Urothelium cell line (cell line): Measurements from ENCODE around the gene SLC10A7.

Experiments used
- DNase-seq: peaks from one replicate; pipeline ENCODE4 v3.0.0; 2011; ENCODE audit warnings: low spot score, mixed read lengths
- FAIRE-seq: peaks from 2 replicates; lab custom pipeline; 2011; peaks lifted over from hg19 to GRCh38; lab: Jason Lieb, UNC

SLC10A7 gene

DNA sequence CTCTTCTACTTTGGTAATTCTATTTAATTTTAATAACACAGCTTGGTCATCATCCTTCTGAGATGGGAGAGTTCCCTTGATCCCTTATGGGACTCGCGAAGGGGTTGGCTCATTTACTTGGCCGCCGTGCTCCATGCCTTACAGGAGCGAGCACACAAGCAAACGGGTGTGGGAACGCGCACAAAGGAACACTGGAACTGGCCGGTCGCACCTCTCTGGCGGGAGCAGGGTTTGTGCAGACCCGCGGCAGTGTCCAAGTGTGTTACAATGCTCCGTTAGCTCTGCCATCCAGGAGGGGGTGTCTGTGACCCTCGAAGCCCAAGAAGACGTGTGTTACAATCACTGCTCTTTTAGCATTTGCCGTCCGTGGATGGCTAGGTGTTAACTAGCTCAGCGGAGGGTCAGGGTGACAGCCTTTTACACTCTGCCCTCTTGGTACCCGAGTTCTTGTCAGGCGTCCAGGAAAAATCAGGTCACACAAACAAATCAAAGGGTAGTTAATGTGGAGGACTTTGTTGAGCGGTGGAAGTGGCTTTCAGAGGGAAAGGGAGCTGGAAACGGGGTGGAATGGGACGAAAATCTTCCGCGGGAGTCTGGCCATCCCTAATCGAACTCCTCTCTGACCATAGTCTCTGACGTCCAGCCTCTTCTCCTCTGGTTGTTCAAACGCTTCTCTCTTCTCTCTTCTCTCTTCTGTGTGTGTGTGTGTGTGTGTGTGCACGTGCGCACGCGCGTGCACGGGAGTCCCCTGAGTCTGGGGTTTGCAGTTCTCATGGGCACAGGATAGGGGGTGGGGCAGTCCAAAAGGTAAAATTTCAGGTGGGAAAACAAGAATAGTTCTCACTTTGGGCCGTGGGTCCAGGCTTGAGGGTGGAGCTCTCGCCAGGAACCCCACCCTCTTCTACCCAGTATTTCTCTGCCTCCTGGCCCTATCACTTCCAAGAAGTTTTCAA, 76.3 kb downstream of the SLC10A7 start:
- FAIRE-seq (no peak), DNase-seq (no peak)

DNA sequence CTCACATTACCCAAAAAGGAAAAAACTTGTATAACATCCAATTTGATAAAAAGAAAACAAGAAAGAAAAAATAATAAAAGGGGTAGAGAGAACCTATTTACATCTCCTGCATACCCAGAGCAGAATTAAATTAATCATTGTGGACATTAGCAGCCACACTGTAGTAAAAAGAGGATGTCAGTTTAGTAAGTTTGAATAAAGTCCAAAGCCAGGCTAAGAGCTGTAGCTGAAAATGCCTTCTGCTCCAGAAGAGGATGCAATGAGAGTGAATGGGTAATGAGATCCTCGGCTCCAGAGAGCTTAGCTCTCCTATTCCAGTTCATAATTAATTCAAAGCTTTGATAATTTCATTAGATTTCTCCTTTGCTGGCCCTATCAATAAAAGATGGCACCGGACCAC, 78.2 kb downstream of the SLC10A7 start:
- FAIRE-seq (no peak), DNase-seq (no peak)

DNA sequence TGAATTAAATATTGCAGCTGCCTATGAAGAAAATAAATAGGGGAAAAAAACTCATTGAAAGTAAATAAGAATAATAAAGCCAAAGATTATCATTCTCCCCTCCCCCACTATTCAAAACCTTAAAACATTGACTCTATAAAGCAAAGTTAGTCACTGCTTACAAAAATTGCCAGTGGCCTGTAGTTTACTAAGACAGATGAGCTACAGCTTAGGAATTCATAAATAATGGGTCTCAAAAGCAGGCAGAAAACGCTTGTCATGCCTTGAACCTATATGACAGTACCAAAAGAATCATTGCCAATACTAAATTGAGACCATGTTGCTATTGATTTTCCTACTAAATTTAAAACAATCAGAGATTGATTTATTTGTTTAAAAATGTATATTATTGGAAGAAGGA, 78.9 kb downstream of the SLC10A7 start:
- no peak for FAIRE-seq
- no peak for DNase-seq

DNA sequence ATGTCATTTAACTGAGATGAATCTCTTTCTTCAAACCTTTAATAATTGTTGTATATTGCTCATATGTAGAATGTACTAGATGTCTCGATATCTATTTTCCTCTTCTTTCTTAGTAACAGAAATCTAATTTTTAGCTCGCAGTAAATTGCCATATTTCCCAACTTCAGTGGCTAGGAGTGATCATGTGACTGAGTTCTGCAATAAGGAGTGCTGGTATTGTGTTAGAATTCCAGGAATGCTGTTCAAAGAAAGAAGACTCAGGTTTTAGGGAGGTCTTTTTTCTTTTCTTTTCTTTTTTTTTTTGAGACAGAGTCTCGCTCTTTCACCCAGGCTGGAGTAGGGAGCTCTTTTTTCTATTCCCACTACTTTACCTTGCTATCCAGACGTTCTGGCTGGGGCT, 81.7 kb downstream of the SLC10A7 start:
- no peak for FAIRE-seq

DNA sequence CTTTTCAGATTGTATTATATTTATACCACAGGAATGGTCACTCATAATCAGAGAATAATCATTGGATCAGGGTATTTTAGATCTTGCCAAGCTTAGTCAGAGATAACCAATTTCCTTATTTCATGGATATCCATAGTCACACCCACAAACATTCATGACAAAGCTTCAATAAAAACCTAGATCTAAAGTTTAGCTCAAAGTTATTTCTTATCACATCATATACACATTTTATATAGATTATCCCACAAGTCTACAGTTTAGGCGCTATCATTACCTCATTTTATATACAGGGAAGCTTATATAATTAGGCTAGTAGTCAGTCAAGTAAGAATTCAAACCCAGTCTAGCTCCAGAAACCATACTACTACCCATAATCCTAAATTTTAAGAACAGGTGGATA, 82.3 kb downstream of the SLC10A7 start:
- FAIRE-seq, result no peak
- no peak for DNase-seq

More for the DNA sequence above, 81.7 kb downstream of the SLC10A7 start:
- DNase-seq, result no peak

DNA sequence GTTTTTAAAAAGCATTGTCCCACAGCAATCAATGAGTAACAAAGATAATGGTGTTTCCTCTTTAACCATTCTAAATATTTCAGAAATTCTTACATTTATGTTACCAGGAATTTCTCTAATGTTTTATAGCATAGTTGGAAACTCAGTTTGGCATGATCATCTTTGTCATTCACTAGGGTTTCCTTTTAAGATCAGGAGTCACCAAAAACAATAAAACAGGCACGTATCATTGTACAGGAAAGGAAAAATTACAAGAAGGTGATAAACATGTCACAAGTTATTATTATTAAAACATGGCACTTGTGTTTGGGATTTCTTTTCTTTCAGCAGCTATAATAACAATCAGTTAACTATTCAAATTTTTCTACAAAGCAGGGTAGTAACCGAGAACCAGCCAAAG, 84.0 kb downstream of the SLC10A7 start:
- no peak for DNase-seq
- FAIRE-seq, result no peak

DNA sequence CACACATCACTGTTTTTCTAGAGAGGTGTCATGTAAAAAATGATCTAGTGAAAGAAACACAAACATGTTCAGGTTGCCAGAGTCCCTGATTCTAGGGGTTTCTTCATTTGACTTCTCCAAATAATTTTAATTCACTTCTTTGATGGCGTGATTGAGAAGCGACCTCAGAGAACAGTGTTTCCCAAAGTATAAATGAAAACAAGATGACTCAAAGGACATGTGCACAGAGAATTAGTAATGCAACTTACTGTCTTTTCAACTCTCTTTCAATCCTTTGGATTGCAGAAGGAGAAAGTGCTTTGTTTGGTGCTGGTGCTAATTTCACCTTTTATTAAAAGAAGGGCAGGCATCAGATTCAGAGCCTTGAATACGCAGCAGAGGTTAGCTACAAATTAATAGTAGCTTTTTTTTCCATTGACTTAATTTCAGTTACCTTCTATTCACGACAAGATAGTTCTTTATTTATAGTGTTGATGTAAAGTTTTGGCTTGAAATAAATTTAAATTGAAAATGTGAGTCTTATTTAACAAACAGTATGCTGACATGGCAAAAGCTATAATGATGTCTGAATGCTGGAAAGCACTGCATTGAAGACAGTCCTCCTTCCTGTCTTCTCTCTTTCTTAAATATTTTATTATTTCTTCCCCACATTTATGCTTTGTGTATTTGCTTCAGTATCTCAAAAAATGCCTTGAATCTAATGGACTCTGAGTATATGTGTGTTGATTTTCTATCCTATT, 85.1 kb downstream of the SLC10A7 start:
- DNase-seq (no peak), FAIRE-seq (no peak)

DNA sequence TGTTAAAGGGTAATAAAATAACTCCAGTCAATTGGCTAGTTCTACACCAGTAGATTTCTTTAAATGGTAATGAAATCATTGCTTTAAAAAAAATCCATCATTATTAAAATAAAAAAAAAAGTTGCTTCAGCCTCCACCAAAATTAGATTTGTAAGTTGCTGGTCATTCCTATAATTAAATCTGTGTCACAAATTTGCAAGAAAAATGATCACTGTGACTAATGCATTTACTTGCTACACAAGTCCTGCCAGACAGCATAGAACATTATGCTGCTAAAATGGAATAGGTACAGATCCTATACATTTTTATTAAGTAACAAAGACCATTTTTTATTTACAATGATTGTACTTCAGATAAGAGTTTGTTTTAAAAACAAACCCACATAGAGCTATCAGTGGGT, 85.8 kb downstream of the SLC10A7 start:
- DNase-seq, result no peak
- no peak for FAIRE-seq

DNA sequence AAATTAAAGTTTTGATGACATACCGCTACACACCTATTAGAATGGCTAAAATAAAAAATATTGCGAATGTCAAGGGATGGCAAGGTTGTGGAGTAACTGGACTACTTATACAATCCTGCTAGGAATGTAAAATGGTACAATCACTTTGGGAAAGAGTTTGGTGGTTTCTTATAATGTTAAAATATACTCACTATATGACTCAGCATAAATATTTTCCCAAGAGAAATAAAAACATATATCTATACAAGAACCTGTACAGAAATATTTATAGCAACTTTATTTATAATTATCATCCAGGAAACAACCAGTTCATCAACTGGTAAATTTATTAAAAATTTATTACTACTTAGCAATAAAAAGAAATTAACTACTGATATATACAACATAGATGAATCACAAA, 89.7 kb downstream of the SLC10A7 start:
- DNase-seq, result no peak
- no peak for FAIRE-seq

DNA sequence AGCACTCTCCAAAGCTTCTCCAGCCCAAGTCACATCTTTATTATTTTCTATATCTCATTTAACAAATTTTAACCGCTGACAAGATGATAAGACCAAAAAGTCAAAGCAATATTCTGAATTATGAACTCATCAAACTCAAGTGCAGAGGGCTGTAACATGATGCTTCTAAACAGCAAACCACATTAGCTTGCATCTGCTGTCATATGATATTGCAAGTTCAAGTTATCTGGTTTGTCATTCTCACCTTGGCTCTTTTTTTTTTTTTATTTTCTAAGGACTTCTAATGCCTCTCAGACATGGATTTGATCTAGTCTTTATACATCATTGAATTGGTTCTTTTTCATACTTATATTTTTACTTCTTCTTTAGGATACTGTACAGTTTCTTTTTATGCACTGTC, 93.4 kb downstream of the SLC10A7 start:
- no peak for FAIRE-seq
- no peak for DNase-seq

DNA sequence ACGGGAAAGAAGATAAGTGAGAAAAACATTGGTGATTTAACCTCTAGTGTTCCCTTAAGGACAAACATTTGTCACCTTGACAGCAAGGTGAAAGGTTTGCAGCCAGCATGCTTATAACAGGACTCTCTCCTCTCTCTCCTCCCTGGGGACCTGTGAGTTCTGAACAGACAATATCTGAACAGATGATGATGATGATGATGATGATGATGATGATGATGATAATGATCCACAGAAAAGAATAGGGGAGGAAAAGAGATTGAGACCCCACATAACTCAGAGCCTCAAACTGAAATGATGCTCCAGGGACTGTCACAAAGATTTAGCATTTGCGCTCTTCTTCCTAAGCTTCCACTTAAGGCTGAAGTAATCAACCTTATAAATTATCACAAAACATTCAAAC, 103.9 kb downstream of the SLC10A7 start:
- DNase-seq (no peak), FAIRE-seq (no peak)

DNA sequence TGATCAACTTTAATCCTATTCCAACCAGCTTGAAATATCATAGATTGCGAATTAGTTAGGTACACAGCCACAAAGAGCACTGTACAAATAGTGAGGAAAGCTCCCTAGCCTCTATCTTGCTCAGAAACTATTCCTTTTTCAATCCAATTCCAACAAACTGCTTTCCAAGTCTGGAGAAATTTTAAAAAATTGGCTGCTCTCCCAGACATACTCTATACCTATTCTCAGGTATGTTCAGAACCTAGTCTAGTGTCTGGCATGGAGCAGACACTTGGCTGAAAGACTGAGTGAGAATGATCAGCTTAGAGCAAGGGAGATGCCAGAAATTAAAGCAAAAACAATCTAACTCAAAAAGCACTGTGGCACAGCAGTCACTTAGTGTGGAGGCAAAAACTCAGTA, 105.9 kb downstream of the SLC10A7 start:
- DNase-seq (no peak), FAIRE-seq (no peak)

DNA sequence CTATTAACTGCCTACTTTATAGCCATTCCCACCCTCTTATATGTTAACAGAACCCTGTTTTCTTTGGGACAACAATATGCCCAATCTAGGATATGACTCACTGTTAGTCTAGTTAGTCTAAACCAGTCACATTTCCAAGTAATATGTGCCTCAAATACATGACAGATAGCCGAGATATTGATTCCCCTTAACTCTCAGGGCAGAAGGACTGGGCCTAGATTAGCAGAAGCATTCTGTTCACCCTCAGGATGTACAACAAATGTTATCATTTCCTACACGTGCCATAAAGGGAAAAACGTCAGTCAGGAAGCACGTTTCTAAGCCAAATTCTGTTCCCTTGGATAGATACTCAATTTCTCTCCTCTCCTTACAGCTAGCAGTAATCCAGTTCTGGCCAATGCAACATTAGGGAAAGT, 114.1 kb downstream of the SLC10A7 start:
- no peak for FAIRE-seq

DNA sequence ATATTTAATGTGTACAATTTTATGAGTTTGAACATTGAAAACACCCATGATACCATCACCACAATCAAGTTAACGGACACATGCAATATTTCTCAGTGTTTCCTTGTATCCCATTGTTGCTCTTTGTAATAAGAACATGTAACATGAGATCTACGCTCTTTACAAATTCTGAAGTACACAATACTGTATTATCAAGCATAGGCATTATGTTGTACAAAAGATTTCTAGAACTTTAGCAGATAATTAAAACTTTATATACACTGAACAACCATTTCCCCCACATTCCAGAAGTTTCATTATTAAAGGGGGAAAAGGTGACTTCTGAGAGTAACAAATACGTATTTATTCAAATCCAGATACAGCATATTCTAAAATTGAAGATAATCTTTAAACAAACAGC, 114.5 kb downstream of the SLC10A7 start:
- FAIRE-seq (no peak), DNase-seq (no peak)

More for the DNA sequence above, 114.1 kb downstream of the SLC10A7 start:
- no peak for DNase-seq

DNA sequence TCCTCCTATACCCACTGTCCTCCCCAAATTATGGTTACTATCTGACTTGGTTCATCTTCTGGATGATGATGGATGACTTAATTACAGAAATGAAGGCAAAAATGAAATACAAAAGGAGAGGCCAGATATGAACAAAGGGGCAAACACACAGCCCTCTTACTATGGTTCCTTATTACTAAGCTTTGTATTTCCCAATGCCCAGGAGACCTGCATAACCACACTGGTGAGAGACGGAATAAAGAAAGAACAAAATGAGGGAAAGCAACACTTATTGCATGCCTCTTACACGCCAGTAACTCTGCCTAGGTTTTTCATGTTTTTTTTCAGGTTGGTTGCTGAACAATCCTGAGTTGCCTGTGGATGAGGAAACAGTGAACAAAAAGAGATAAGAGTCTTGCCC, 120.5 kb downstream of the SLC10A7 start:
- FAIRE-seq, result no peak

DNA sequence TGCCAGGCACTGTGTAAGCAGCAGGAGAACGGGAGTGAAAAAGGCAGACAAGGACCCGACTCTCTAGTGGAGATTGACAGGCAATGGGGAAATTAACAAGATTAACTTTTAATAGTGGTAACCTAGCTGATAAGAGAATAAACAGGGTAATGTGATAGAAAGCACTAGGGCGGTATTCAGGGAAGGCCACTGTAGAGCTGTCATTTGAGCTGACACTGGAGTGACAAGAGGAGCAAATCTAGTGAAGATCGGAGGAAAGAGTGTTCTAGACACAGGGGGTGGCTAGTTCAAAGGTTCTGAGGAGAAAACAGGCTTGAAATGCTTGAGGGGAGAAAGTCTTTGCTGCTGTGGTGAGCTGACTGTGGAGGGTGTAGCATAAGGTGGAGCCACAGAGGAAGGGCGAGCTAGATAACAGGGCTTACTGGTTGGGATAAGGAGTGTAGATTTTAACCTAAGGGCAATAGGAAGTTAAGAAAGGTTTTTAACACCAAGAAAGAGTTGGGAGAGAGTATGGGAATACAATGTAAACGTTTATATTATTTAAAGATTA, 122.8 kb downstream of the SLC10A7 start:
- DNase-seq (no peak), FAIRE-seq (no peak)

More for the DNA sequence above, 120.5 kb downstream of the SLC10A7 start:
- no peak for DNase-seq

DNA sequence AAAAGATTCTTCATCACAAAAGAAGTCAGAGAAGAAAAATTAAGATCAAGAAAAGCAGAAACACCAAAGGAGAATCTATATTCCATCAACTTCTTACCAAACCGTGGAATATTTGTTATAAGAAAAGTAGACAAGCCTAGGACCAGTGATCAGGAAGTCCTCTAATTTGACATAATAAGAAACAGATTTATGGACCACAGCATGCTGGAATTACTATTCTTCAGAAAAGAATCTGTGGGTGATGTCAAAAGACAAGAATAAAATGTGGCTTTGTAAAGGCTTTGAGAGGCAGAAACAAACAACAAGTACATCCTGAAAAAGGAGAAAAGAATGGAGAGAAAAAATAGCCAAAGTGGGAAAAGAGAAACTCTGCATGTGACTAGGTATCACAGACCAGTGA, 123.3 kb downstream of the SLC10A7 start:
- DNase-seq (no peak), FAIRE-seq (no peak)

DNA sequence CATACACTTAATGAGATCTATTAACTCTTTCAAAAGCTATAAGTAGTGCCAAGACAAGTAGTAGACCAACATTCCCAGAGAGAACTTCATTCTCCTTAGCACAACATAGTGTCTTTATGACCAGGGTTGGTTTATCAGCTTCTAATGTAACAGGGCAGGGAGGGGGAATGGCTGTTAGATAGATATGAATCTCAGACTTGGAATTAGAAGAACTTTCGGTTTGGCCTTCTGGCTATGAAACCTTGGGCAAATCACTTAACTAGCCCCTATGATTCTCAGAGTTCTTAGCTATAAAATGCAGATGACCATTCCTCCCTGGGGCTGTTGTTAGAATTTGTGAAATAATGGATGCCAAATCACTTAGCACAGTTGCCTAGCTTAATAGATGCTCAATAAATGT, 132.2 kb downstream of the SLC10A7 start:
- FAIRE-seq, result no peak

DNA sequence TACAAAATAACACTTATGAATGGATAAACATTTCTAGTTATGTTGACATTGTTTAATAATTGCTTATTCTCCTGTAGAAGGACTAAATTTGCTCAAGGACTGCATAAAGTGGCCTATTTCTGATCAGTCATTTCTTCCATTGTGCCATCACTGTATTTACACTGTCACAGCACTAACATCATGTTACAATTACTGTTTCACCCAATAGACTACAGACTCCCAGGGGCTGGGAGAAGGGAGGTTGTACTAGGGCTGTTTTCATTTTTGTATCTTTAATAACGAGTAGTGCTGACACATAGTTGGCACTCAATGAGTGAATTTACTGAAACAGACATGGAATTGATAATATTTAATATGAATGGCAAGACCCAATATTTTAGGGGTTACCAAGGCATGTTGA, 139.5 kb downstream of the SLC10A7 start:
- DNase-seq (no peak), FAIRE-seq (no peak)

More for the DNA sequence above, 132.2 kb downstream of the SLC10A7 start:
- DNase-seq, result no peak

DNA sequence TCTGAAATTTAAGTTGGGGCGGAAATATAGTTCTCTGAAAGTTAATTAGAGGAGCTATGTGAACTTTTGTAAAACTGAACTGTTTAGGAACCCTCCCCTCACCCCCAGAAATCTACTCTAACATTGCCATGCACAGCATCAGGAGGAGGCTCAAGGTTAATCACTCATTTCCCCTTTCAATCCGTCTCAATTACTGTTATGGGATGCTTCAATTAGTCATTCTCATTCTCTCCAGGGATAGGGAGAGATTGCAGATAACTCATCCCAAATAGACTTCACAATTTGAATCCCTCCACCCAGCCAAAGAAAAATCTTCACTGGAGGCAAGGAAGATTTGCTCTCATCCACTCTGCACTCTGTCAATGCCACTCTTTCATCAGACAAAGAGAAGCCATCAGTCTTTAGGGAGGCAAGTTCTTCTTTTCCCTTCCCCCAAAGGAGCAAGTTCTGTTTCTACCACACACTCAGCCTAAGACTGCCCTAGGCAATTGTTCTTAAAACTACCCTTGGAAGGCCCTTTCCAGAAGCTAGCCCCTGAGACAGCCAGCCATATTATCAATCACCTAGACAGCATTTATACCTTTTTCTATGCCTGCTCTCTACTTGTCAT, 140.4 kb downstream of the SLC10A7 start:
- DNase-seq (no peak), FAIRE-seq (no peak)

DNA sequence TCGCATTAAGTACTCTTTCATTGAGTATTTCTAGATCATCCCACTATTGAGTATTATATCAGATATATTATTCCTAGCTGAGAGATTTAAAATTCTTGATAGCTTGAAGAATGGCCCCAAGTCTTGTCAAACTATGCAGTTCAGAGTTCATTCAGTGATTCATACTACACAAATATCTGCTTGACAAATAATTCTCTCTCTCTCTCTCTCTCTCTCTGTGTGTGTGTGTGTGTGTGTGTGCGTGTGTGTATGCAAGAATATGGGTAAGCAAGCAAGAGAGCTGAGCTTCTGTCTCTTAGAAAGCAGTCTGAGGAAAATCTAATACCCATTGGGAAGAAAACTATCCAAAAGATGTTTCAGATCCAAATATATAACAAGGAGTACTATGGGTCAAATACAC, 142.0 kb downstream of the SLC10A7 start:
- no peak for DNase-seq
- no peak for FAIRE-seq
